Measurements from ENCODE around the gene ULK4. TPM values are rescaled to one million over a fixed set of nuclear protein-coding genes. Genes with fewer than 3 reads are reported as not detected.

ULK4 gene
- total and polyA plus RNA-seq, 9 of the 15 experiments (the other 6 are each of a cell fraction or from before 2014, with no cell fraction given): 3.0 to 5.9 (median 3.5) TPM

DNA sequence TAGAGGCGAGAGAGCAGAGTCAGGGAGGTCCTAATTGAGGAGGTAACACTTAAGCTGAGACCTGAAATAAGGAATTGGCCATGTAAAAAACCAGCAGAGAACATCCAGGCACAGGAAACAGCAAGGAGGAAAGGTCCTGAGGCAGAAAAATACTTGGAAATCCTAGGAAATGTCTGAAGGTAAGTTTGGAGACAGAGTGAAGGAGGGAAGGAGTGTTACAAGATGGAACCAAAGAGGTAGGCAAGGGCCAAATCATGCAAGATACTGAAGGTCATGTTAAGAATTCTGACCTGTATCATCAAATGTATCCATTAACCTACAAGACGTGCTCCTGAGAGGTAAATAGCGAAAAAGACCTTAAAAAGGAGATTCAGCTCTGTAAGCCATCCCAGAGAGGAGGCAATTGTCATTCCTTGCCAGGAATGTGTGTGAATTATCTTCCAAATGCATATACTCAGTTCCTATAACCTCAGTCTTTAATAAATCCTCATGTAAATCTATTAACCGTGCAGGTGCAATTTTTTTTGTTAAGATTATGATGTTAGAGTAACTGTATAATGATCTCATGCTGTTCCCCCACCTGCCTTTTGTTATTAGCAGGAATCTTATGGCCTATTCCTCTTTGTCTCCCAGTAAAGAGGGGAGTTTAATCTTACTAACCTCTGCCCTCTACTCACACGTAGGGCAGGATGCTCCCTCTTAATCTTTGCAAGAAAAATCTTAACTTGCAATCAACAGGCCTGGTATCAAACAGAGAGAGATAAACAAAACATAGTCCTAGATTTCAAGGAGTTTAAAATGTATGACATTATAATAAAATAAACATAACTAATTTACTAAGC, 166.9 kb downstream of the ULK4 start:
- Histone ChIP-seq H3K27ac (ENCODE audit: extremely low read depth, low read depth, low read length) (no peak overlapping the region), H3K9me3 (replicated peaks; ENCODE audit: control insufficient read depth, insufficient read depth, low read depth, low read length) (no peaks in the 10 kb centered on the region), H3K4me2 (ENCODE audit: insufficient read depth, low read length) (no peak overlapping the region), H3K4me1 (replicated peaks in 1 of 2; ENCODE audit: control insufficient read depth in 2 of 2, insufficient read depth in 2 of 2, low read length in 2 of 2) (no peaks in the 10 kb centered on the region), H3K9me1 (ENCODE audit: control insufficient read depth, insufficient read depth, low read length) (no peaks in the 10 kb centered on the region), H3K4me3 (no peak overlapping the region), H3K27me3 (ENCODE audit: control insufficient read depth in 2 of 2, insufficient read depth in 2 of 2, low read length in 2 of 2) (peaks cover 0 to 3% of the 10 kb centered on the region in 2 experiments; a peak in 1 of 5 replicates), H4K20me1 (replicated peaks; ENCODE audit: control insufficient read depth, insufficient read depth, low read length) (no peaks in the 10 kb centered on the region), H3K36me3 (ENCODE audit: control insufficient read depth, insufficient read depth, low read length) (no peaks in the 10 kb centered on the region), H3K79me2 (ENCODE audit: control insufficient read depth, insufficient read depth, low read length) (no peaks in the 10 kb centered on the region), H2AFZ (ENCODE audit: low read depth, low read length) (no peak overlapping the region), H3K9ac (ENCODE audit: insufficient read depth in 1 of 2, low read depth in 2 of 2, low read length in 2 of 2) (no peak overlapping the region)
- ChIA-PET CTCF (ENCODE audit: low intra/inter-chr PET ratio) (no interaction called here), POLR2A (no interaction called here)
- FAIRE-seq (no peak), DNase-seq (ENCODE audit: extremely low read depth in 1 of 4, low spot score in 3 of 4) (no peak), ATAC-seq (no peak)
- no peak for TF ChIP-seq THRAP3 (IDR thresholded peaks at IDR 0.05; ENCODE audit: borderline replicate concordance)
- TF ChIP-seq, protein P1, sequence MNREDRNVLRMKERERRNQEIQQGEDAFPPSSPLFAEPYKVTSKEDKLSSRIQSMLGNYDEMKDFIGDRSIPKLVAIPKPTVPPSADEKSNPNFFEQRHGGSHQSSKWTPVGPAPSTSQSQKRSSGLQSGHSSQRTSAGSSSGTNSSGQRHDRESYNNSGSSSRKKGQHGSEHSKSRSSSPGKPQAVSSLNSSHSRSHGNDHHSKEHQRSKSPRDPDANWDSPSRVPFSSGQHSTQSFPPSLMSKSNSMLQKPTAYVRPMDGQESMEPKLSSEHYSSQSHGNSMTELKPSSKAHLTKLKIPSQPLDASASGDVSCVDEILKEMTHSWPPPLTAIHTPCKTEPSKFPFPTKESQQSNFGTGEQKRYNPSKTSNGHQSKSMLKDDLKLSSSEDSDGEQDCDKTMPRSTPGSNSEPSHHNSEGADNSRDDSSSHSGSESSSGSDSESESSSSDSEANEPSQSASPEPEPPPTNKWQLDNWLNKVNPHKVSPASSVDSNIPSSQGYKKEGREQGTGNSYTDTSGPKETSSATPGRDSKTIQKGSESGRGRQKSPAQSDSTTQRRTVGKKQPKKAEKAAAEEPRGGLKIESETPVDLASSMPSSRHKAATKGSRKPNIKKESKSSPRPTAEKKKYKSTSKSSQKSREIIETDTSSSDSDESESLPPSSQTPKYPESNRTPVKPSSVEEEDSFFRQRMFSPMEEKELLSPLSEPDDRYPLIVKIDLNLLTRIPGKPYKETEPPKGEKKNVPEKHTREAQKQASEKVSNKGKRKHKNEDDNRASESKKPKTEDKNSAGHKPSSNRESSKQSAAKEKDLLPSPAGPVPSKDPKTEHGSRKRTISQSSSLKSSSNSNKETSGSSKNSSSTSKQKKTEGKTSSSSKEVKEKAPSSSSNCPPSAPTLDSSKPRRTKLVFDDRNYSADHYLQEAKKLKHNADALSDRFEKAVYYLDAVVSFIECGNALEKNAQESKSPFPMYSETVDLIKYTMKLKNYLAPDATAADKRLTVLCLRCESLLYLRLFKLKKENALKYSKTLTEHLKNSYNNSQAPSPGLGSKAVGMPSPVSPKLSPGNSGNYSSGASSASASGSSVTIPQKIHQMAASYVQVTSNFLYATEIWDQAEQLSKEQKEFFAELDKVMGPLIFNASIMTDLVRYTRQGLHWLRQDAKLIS (CRISPR knock-in tag; IDR thresholded peaks at IDR 0.05): no peak
- TF ChIP-seq CHD1 (IDR thresholded peaks at IDR 0.05; ENCODE audit: low read length): no peak
- TF ChIP-seq, protein P2, sequence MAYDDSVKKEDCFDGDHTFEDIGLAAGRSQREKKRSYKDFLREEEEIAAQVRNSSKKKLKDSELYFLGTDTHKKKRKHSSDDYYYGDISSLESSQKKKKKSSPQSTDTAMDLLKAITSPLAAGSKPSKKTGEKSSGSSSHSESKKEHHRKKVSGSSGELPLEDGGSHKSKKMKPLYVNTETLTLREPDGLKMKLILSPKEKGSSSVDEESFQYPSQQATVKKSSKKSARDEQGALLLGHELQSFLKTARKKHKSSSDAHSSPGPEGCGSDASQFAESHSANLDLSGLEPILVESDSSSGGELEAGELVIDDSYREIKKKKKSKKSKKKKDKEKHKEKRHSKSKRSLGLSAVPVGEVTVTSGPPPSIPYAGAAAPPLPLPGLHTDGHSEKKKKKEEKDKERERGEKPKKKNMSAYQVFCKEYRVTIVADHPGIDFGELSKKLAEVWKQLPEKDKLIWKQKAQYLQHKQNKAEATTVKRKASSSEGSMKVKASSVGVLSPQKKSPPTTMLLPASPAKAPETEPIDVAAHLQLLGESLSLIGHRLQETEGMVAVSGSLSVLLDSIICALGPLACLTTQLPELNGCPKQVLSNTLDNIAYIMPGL (CRISPR knock-in tag; IDR thresholded peaks at IDR 0.05): no peak
- TF ChIP-seq, protein P3, sequence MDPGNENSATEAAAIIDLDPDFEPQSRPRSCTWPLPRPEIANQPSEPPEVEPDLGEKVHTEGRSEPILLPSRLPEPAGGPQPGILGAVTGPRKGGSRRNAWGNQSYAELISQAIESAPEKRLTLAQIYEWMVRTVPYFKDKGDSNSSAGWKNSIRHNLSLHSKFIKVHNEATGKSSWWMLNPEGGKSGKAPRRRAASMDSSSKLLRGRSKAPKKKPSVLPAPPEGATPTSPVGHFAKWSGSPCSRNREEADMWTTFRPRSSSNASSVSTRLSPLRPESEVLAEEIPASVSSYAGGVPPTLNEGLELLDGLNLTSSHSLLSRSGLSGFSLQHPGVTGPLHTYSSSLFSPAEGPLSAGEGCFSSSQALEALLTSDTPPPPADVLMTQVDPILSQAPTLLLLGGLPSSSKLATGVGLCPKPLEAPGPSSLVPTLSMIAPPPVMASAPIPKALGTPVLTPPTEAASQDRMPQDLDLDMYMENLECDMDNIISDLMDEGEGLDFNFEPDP (CRISPR knock-in tag; IDR thresholded peaks at IDR 0.05): no peak
- TF ChIP-seq NFE2L1 (tag; IDR thresholded peaks at IDR 0.05; ENCODE audit: borderline replicate concordance, low read depth): no peak
- TF ChIP-seq RCOR1 (IDR thresholded peaks at IDR 0.05; ENCODE audit: borderline replicate concordance in 1 of 2, low read depth in 2 of 2, low read length in 2 of 2): no peak
- TF ChIP-seq DDX20 (tag; IDR thresholded peaks at IDR 0.05; ENCODE audit: low read depth): no peak
- TF ChIP-seq NFXL1 (CRISPR knock-in tag; IDR thresholded peaks at IDR 0.05): no peak
- TF ChIP-seq ZFP36 (IDR thresholded peaks at IDR 0.05; ENCODE audit: low read depth, low read length, partially characterized antibody): no peak
- no peak for TF ChIP-seq SUPT5H (IDR thresholded peaks at IDR 0.05)
- TF ChIP-seq FOSL1 (tag; conservative IDR thresholded peaks at IDR 0.05): no peak
- TF ChIP-seq STAG1 (CRISPR knock-in tag; IDR thresholded peaks at IDR 0.05; ENCODE audit: borderline replicate concordance): no peak
- TF ChIP-seq ELF4 (CRISPR knock-in tag; IDR thresholded peaks at IDR 0.05): no peak
- BruUV-seq (replicated peaks): no TSS peak
- 0% methylated on average over 5 of the region's 5 CpGs for WGBS (ENCODE audit: insufficient coverage, low coverage, missing lambda C conversion rate)
- intact Hi-C loops (cut with micrococcal nuclease): no loop called here
- in situ Hi-C loops (cut with MboI): no loop called here

Data from K562 (cell line).